ENCODE measurements around the gene BCL11A.

Gene BCL11A

GRCh38 chr2:60559880-60560279, 6.4 kb upstream of the BCL11A start:
- no peak for DNase-seq (ENCODE audit: low read depth in 2 of 2)

- no peak for DNase-seq (ENCODE audit: low read depth in 2 of 2)
Observed at GRCh38 chr2:60558536-60558935, 5.1 kb upstream of the BCL11A start.

GRCh38 chr2:60557486-60557864, 4.0 kb upstream of the BCL11A start:
- DNase-seq (ENCODE audit: low read depth in 2 of 2): no peak

GRCh38 chr2:60556576-60557485, 3.4 kb upstream of the BCL11A start:
- no peak for DNase-seq (ENCODE audit: low read depth in 2 of 2)

- DNase-seq (ENCODE audit: low read depth in 2 of 2): no peak
Observed at GRCh38 chr2:60556175-60556574, 2.7 kb upstream of the BCL11A start.

GRCh38 chr2:60555783-60556139, 2.3 kb upstream of the BCL11A start:
- DNase-seq (ENCODE audit: low read depth in 2 of 2): no peak

GRCh38 chr2:60555066-60555782, 1.8 kb upstream of the BCL11A start:
- DNase-seq (ENCODE audit: low read depth in 2 of 2): peak in 1 of 2 donors; percentile 32

GRCh38 chr2:60554646-60555065, 1.2 kb upstream of the BCL11A start:
- no peak for DNase-seq (ENCODE audit: low read depth in 2 of 2)

- DNase-seq (ENCODE audit: low read depth in 2 of 2): no peak
Observed at GRCh38 chr2:60554074-60554645, 706 bp upstream of the BCL11A start.

GRCh38 chr2:60552851-60553494, 481 bp downstream of the BCL11A start:
- no peak for DNase-seq (ENCODE audit: low read depth in 2 of 2)

GRCh38 chr2:60552078-60552850, 1.2 kb downstream of the BCL11A start:
- no peak for DNase-seq (ENCODE audit: low read depth in 2 of 2)

GRCh38 chr2:60551240-60552077, 2.0 kb downstream of the BCL11A start:
- no peak for DNase-seq (ENCODE audit: low read depth in 2 of 2)

- no peak for DNase-seq (ENCODE audit: low read depth in 2 of 2)
Observed at GRCh38 chr2:60550984-60551239, 2.5 kb downstream of the BCL11A start.

GRCh38 chr2:60550178-60550983, 3.1 kb downstream of the BCL11A start:
- no peak for DNase-seq (ENCODE audit: low read depth in 2 of 2)

- no peak for DNase-seq (ENCODE audit: low read depth in 2 of 2)
Observed at GRCh38 chr2:60549928-60550177, 3.6 kb downstream of the BCL11A start.

GRCh38 chr2:60549238-60549927, 4.1 kb downstream of the BCL11A start:
- DNase-seq (ENCODE audit: low read depth in 2 of 2): no peak

GRCh38 chr2:60548845-60549237, 4.6 kb downstream of the BCL11A start:
- DNase-seq (ENCODE audit: low read depth in 2 of 2): no peak

- DNase-seq (ENCODE audit: low read depth in 2 of 2): no peak
Observed at GRCh38 chr2:60548311-60548710, 5.1 kb downstream of the BCL11A start.

GRCh38 chr2:60547841-60548240, 5.6 kb downstream of the BCL11A start:
- DNase-seq (ENCODE audit: low read depth in 2 of 2): no peak

All from stimulated activated CD8-positive, alpha-beta memory T cell treated with anti-CD3 and anti-CD28 coated beads, Interleukin-2, amount 100 ng/mL, for 1 hour (primary cell).